OCI-LY1 (cell line): ENCODE data around the gene PSTPIP2.

ENCODE experiments used
- EZH2 ChIP-seq: fragments of 200-600 bp; sonication (generic), shearing (Covaris generic); IDR thresholded peaks from 2 replicates; pipeline ENCODE4 v1.8.0; 2017; ENCODE audit warnings: borderline replicate concordance, mixed run types, mild to moderate bottlenecking, antibody characterized with exemption, low read length, moderate library complexity, mixed read lengths
- TF ChIP-seq, protein P1 (sequence below): fragments of 200-600 bp; sonication (generic), shearing (Covaris generic); IDR thresholded peaks from 2 replicates; pipeline ENCODE4 v1.5.1; 2017; ENCODE audit warnings: mild to moderate bottlenecking, antibody characterized with exemption, low read length, moderate library complexity, mixed read lengths

DNA sequence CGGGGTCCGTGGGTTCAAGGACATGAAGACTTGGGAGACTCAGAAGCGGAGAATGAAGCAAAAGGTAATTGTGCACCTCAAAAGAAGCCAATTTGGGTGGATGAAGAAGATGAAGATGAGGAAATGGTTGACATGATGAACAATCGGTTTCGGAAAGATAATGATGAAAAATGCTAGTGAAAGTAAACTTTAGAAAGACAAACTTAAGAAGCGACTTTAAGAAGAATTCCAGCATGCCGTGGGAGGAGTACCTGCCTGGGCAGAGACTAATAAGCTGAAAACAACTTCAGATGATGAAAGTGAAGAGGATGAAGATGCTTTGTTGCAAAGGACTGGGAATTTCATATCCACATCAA is 43.5 kb downstream of the PSTPIP2 start:
- TF ChIP-seq, protein P1, sequence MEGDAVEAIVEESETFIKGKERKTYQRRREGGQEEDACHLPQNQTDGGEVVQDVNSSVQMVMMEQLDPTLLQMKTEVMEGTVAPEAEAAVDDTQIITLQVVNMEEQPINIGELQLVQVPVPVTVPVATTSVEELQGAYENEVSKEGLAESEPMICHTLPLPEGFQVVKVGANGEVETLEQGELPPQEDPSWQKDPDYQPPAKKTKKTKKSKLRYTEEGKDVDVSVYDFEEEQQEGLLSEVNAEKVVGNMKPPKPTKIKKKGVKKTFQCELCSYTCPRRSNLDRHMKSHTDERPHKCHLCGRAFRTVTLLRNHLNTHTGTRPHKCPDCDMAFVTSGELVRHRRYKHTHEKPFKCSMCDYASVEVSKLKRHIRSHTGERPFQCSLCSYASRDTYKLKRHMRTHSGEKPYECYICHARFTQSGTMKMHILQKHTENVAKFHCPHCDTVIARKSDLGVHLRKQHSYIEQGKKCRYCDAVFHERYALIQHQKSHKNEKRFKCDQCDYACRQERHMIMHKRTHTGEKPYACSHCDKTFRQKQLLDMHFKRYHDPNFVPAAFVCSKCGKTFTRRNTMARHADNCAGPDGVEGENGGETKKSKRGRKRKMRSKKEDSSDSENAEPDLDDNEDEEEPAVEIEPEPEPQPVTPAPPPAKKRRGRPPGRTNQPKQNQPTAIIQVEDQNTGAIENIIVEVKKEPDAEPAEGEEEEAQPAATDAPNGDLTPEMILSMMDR = no peak
- TF ChIP-seq EZH2 = no peak
